WERI-Rb-1 (cell line): ENCODE measurements around the gene KLHL25.

Source experiments
- DNase-seq: peaks from one replicate; pipeline ENCODE4 v3.0.0-alpha.2; 2020
- H3K27ac ChIP-seq: fragments of 250-450 bp; sonication (Bioruptor Pico); 2 replicates; pipeline ENCODE4 v1.5.1; 2020; ENCODE audit warnings: mild to moderate bottlenecking, moderate library complexity
- H3K27me3 ChIP-seq: fragments of 250-450 bp; sonication (Bioruptor Pico); 2 replicates; pipeline ENCODE4 v1.5.1; 2021; ENCODE audit warnings: mild to moderate bottlenecking, low read depth, moderate library complexity; ENCODE audit not compliant: insufficient read depth, severe bottlenecking
- H3K36me3 ChIP-seq: fragments of 250-450 bp; sonication (Bioruptor Pico); 2 replicates; pipeline ENCODE4 v1.5.1; 2020; ENCODE audit warnings: mild to moderate bottlenecking, moderate library complexity
- H3K4me3 ChIP-seq: 2 replicates; pipeline ENCODE4 v1.5.1; 2011; ENCODE audit warnings: low read depth, mild to moderate bottlenecking, control low read depth, low read length
- H3K9me3 ChIP-seq: fragments of 250-450 bp; sonication (Bioruptor Pico); 2 replicates; pipeline ENCODE4 v1.5.1; 2021; ENCODE audit warnings: mild to moderate bottlenecking, moderate library complexity; ENCODE audit not compliant: severe bottlenecking
- TF ChIP-seq, protein P1 (sequence below): IDR thresholded peaks from 2 replicates; pipeline ENCODE4 v1.5.1; 2011; ENCODE audit warnings: low read depth, mild to moderate bottlenecking, control low read depth, inconsistent platforms, low read length

Gene KLHL25

GRCh38 chr15:85751291-85752123 lies 43.2 kb downstream of the KLHL25 start:
- H3K4me3 ChIP-seq, result no peak overlapping the region
- 0 out of 2 replicates have a peak overlapping the region, but pooled peaks have one; percentile 7 for H3K27ac ChIP-seq
- TF ChIP-seq, protein P1, sequence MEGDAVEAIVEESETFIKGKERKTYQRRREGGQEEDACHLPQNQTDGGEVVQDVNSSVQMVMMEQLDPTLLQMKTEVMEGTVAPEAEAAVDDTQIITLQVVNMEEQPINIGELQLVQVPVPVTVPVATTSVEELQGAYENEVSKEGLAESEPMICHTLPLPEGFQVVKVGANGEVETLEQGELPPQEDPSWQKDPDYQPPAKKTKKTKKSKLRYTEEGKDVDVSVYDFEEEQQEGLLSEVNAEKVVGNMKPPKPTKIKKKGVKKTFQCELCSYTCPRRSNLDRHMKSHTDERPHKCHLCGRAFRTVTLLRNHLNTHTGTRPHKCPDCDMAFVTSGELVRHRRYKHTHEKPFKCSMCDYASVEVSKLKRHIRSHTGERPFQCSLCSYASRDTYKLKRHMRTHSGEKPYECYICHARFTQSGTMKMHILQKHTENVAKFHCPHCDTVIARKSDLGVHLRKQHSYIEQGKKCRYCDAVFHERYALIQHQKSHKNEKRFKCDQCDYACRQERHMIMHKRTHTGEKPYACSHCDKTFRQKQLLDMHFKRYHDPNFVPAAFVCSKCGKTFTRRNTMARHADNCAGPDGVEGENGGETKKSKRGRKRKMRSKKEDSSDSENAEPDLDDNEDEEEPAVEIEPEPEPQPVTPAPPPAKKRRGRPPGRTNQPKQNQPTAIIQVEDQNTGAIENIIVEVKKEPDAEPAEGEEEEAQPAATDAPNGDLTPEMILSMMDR, result no peak
- H3K27me3 ChIP-seq, result no peaks in the 10 kb centered on the region
- H3K36me3 ChIP-seq, result peaks cover 30% of the 10 kb centered on the region
- no peaks in the 10 kb centered on the region for H3K9me3 ChIP-seq
- DNase-seq, result peak; percentile 37

- no peak for DNase-seq
- Histone ChIP-seq H3K27ac (no peak overlapping the region), H3K9me3 (no peaks in the 10 kb centered on the region), H3K27me3 (no peaks in the 10 kb centered on the region), H3K4me3 (no peak overlapping the region), H3K36me3 (peaks cover 39% of the 10 kb centered on the region)
- TF ChIP-seq, protein P1, result no peak
Measured at GRCh38 chr15:85750319-85751290, 44.1 kb downstream of the KLHL25 start.

DNA sequence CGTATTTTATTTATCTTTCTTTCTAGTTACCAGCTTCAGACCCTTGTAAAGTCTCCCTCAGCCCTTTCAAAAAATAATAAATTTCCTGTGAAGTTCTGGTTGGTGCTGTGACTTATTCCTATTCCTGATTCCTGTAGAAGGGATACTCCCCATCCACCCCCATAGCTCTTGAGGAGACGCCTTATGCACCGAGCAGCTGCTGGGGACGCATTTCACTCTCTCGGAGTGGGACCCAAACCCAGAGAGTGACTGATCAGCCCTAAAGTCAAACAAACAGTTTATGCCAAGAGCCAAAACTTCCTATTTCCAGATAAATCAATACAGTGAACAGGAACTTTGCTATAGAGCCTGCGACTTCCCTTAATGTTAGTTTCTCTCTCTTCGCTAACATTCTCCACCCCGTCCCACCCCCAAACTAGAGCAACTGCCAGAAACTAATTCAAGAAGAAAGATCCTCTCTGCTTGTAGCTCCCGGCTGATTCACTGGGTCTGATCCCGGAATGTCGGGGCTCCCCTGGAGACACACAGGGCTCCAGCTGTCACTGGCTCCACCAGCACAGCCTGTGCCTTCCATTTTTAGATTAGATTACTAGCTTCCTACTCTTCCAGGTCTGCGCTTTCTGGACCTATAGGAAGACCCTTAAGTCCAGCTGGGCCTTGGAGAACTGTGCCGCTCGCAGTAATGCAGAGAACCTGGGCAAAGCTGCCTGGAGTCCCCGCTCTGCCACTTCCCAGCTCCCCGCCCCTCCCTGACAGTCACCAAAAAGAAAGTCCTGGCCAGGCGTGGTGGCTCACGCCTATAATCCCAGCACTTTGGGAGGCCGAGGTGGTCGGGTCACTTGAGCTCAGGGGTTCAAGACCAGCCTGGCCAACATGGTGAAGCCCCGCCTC lies 45.2 kb downstream of the KLHL25 start:
- no peak overlapping the region for H3K27ac ChIP-seq
- H3K27me3 ChIP-seq, result no peaks in the 10 kb centered on the region
- TF ChIP-seq, protein P1, result no peak
- no peak for DNase-seq
- peaks cover 50% of the 10 kb centered on the region for H3K36me3 ChIP-seq
- H3K9me3 ChIP-seq, result no peaks in the 10 kb centered on the region
- H3K4me3 ChIP-seq, result no peak overlapping the region

- H3K9me3 ChIP-seq, result no peaks in the 10 kb centered on the region
- no peaks in the 10 kb centered on the region for H3K27me3 ChIP-seq
- H3K36me3 ChIP-seq, result peaks cover 58% of the 10 kb centered on the region
- H3K4me3 ChIP-seq, result no peak overlapping the region
- TF ChIP-seq, protein P1, result peak; percentile 26
- no peak overlapping the region for H3K27ac ChIP-seq
- DNase-seq, result no peak
Measured at GRCh38 chr15:85748729-85749128, 46.0 kb downstream of the KLHL25 start.

GRCh38 chr15:85748176-85748575 lies 46.5 kb downstream of the KLHL25 start:
- DNase-seq, result no peak
- H3K36me3 ChIP-seq, result peaks cover 64% of the 10 kb centered on the region
- H3K4me3 ChIP-seq, result no peak overlapping the region
- H3K27me3 ChIP-seq, result no peaks in the 10 kb centered on the region
- H3K9me3 ChIP-seq, result no peaks in the 10 kb centered on the region
- no peak overlapping the region for H3K27ac ChIP-seq
- TF ChIP-seq, protein P1, result no peak
